Mucosa of descending colon (tissue), 3 donors: ENCODE measurements around the gene GALNT9. TPM values are rescaled to one million over a fixed set of nuclear protein-coding genes. Genes with fewer than 3 reads are reported as not detected.

Experiments used
- ATAC-seq: fragments of 200-7000 bp; cut with Tn5 transposase; one replicate; pipeline ENCODE4 v1.9.1; 2020; ENCODE audit warnings: mild to moderate bottlenecking, moderate library complexity
- DNase-seq, 3 donors: peaks; one replicate each; pipeline ENCODE4 v3.0.0-alpha.2; 2020
- H3K36me3 ChIP-seq: fragments of 200-600 bp; one replicate; pipeline ENCODE4 v1.8.0; 2021; ENCODE audit warnings: low read depth, mild to moderate bottlenecking
- H3K4me1 ChIP-seq: fragments of 200-600 bp; one replicate; pipeline ENCODE4 v1.8.0; 2021; ENCODE audit warnings: low read depth, mild to moderate bottlenecking
- H3K4me3 ChIP-seq: fragments of 200-600 bp; one replicate; pipeline ENCODE4 v1.8.0; 2021; ENCODE audit warnings: mild to moderate bottlenecking
- H3K9me3 ChIP-seq: fragments of 200-600 bp; one replicate; pipeline ENCODE4 v1.8.0; 2021; ENCODE audit warnings: mild to moderate bottlenecking
- CTCF ChIP-seq: fragments of 200-600 bp; IDR thresholded peaks from one replicate; pipeline ENCODE4 v1.8.0; 2022; ENCODE audit warnings: antibody characterized with exemption, mild to moderate bottlenecking
- intact Hi-C, 2 donors: fragments of 100-400 bp; cut with DNase I in 1 of 2; cut with micrococcal nuclease in 1 of 2; formaldehyde crosslinking; loops; one replicate each; pipeline versions ENCODE4 v1.11.0 to v1.11.1; 2022; cut with DNase I, micrococcal nuclease
- total RNA-seq, 3 donors: library from RNA; stranded (reverse); fragmentation: NEBNext Ultra II Directional in 2 of 3; extraction: Animal tissue kit (Norgen Biotek cat#: 25700) in 2 of 3; gene quantifications; one replicate each; pipeline versions ENCODE4 v1.2.1 to v1.2.4, GENCODE V29; 2021 to 2023
- donor health status: DM: no; HTN: no; CAD: no; lungs with moderate emphysema.
- donor health status: DM: no; HTN: no; CAD: no.
- donor health status: DM: no; HTN: yes; CAD: no.

The GALNT9 gene
- total RNA-seq, 3 donors from 2014 or later, result 0.43 to 3.7 TPM; not detected in 1

GRCh38 chr12:132328282-132329029 lies 933 bp downstream of the GALNT9 start:
- intact Hi-C loops, result no loop called here
- DNase-seq (peak in 1 of 3 donors; percentile 39), ATAC-seq (no peak)
- no peak for TF ChIP-seq CTCF
- no peak overlapping the region for H3K4me3 ChIP-seq
- H3K36me3 ChIP-seq, result no peaks in the 10 kb centered on the region
- H3K4me1 ChIP-seq, result no peaks in the 10 kb centered on the region
- no peaks in the 10 kb centered on the region for H3K9me3 ChIP-seq

- DNase-seq, result peak; percentile 27 to 54 (median 51)
- H3K36me3 ChIP-seq, result no peaks in the 10 kb centered on the region
- H3K9me3 ChIP-seq, result no peaks in the 10 kb centered on the region
- ATAC-seq, result peak; percentile 90
- TF ChIP-seq CTCF, result no peak
- no peaks in the 10 kb centered on the region for H3K4me1 ChIP-seq
- H3K4me3 ChIP-seq, result no peak overlapping the region
- intact Hi-C loops, result no loop called here
Measured at GRCh38 chr12:132327336-132328171, 1.8 kb downstream of the GALNT9 start.

GRCh38 chr12:132326646-132327045 lies 2.7 kb downstream of the GALNT9 start:
- intact Hi-C loops, result no loop called here

GRCh38 chr12:132325733-132326130 lies 3.7 kb downstream of the GALNT9 start:
- no peaks in the 10 kb centered on the region for H3K4me1 ChIP-seq
- no peaks in the 10 kb centered on the region for H3K36me3 ChIP-seq
- no peak for ATAC-seq
- H3K9me3 ChIP-seq, result no peaks in the 10 kb centered on the region
- TF ChIP-seq CTCF, result no peak
- intact Hi-C loops, result no loop called here
- no peak overlapping the region for H3K4me3 ChIP-seq
- DNase-seq, result peak in 1 of 3 donors; percentile 40

More at GRCh38 chr12:132326646-132327045, 2.7 kb downstream of the GALNT9 start:
- Histone ChIP-seq H3K9me3 (no peaks in the 10 kb centered on the region), H3K4me3 (no peak overlapping the region), H3K4me1 (no peaks in the 10 kb centered on the region), H3K36me3 (no peaks in the 10 kb centered on the region)
- ATAC-seq, result no peak
- no peak for DNase-seq
- no peak for TF ChIP-seq CTCF

GRCh38 chr12:132324841-132325732 lies 4.3 kb downstream of the GALNT9 start:
- Histone ChIP-seq H3K9me3 (no peaks in the 10 kb centered on the region), H3K4me3 (no peak overlapping the region), H3K4me1 (no peaks in the 10 kb centered on the region), H3K36me3 (no peaks in the 10 kb centered on the region)
- TF ChIP-seq CTCF, result no peak
- ATAC-seq, result no peak
- peak in 1 of 3 donors; percentile 44 for DNase-seq
- intact Hi-C loops, result no loop called here
